Smooth muscle cell (in vitro differentiated cells): Measurements from ENCODE around the gene VAPA. TPM values are rescaled to one million over a fixed set of nuclear protein-coding genes. Genes with fewer than 3 reads are reported as not detected.
A peak's percentile ranks its signal among the peaks of the same experiment; 100 is the strongest.

ENCODE experiments used
- DNase-seq: peaks from one replicate; lab custom pipeline; 2025; ENCODE audit not compliant: unreplicated experiment; lab: John Stamatoyannopoulos, UW
- H2AFZ ChIP-seq: fragments of 200-600 bp; sonication (generic); 2 replicates; pipeline ENCODE4 v1.6.0; 2016; ENCODE audit warnings: antibody characterized with exemption, low read depth, mild to moderate bottlenecking
- H3F3A ChIP-seq: fragments of 200-600 bp; sonication (generic); 2 replicates; pipeline ENCODE4 v1.6.0; 2017; ENCODE audit warnings: antibody characterized with exemption, low read depth
- H3K27ac ChIP-seq: fragments of 200-600 bp; sonication (generic); 2 replicates; pipeline ENCODE4 v1.5.1; 2016; ENCODE audit warnings: low read depth, mild to moderate bottlenecking
- H3K27me3 ChIP-seq: fragments of 200-600 bp; sonication (generic); 2 replicates; pipeline ENCODE4 v1.6.1; 2016; ENCODE audit warnings: low read depth, mild to moderate bottlenecking
- H3K36me3 ChIP-seq: fragments of 200-600 bp; sonication (generic); 2 replicates; pipeline ENCODE4 v1.5.1; 2016; ENCODE audit warnings: low read depth
- H3K4me1 ChIP-seq: fragments of 200-600 bp; sonication (generic); 2 replicates; pipeline ENCODE4 v1.5.1; 2016; ENCODE audit warnings: low read depth
- H3K4me2 ChIP-seq: fragments of 200-600 bp; sonication (generic); 2 replicates; pipeline ENCODE4 v1.6.0; 2016; ENCODE audit warnings: mild to moderate bottlenecking
- H3K4me3 ChIP-seq: fragments of 200-600 bp; sonication (generic); 2 replicates; pipeline ENCODE4 v1.5.1; 2016; ENCODE audit warnings: mild to moderate bottlenecking
- H3K79me2 ChIP-seq: fragments of 200-600 bp; sonication (generic); 2 replicates; pipeline ENCODE4 v1.6.0; 2016; ENCODE audit warnings: low read depth, mild to moderate bottlenecking
- H3K9ac ChIP-seq: fragments of 200-600 bp; sonication (generic); 2 replicates; pipeline ENCODE4 v1.6.0; 2016; ENCODE audit warnings: low read depth
- H3K9me3 ChIP-seq: fragments of 200-600 bp; sonication (generic); replicated peaks from 2 replicates; pipeline ENCODE4 v1.5.1; 2016; ENCODE audit warnings: low read depth
- H4K20me1 ChIP-seq: fragments of 200-600 bp; sonication (generic); 2 replicates; pipeline ENCODE4 v1.6.0; 2016; ENCODE audit warnings: low read depth
- CTCF ChIP-seq: fragments of 200-600 bp; sonication (generic); IDR thresholded peaks from 2 replicates; pipeline ENCODE4 v1.5.1; 2017; ENCODE audit warnings: borderline replicate concordance, mild to moderate bottlenecking, antibody characterized with exemption; ENCODE audit not compliant: insufficient read depth, poor library complexity, severe bottlenecking
- WGBS: methylation state at CpG from one replicate; pipeline ENCODE4 v1.1.7; 2016; ENCODE audit warnings: low lambda C conversion rate; 5-methylcytosine and 5-hydroxymethylcytosine counted together
- polyA plus RNA-seq: library from polyadenylated mRNA; unstranded; fragments of >200 nt; fragmentation: Nextera tagmentation; extraction: Ambion mirVana; gene quantifications from 2 replicates; pipeline ENCODE4 v1.2.1, GENCODE V29; 2016
- total RNA-seq: library from RNA; depleted of rRNA; stranded (reverse); fragments of >200 nt; gene quantifications from 2 replicates; pipeline ENCODE4 v1.2.3, GENCODE V29; 2014

The VAPA gene
- total and polyA plus RNA-seq, 2 experiments from 2014 or later: 315 to 350 TPM

GRCh38 chr18:9949315-9949714, 35.5 kb downstream of the VAPA start:
- Histone ChIP-seq H3K9me3 (no peaks in the 10 kb centered on the region), H3K79me2 (peaks cover 83% of the 10 kb centered on the region), H3K36me3 (no peaks in the 10 kb centered on the region), H3K27ac (no peak overlapping the region), H4K20me1 (peaks cover 88% of the 10 kb centered on the region), H3K4me2 (no peak overlapping the region), H3K9ac (no peak overlapping the region), H3F3A (peaks cover 8% of the 10 kb centered on the region), H3K4me3 (no peak overlapping the region), H3K27me3 (no peaks in the 10 kb centered on the region), H2AFZ (no peak overlapping the region), H3K4me1 (peaks cover 7% of the 10 kb centered on the region)
- no peak for DNase-seq
- 99% methylated on average over 2 of the region's 2 CpGs for WGBS
- TF ChIP-seq CTCF: no peak

- Histone ChIP-seq H3K27ac (peak overlapping the region; percentile 12), H2AFZ (no peak overlapping the region), H3K36me3 (no peaks in the 10 kb centered on the region), H3K4me2 (no peak overlapping the region), H3K4me1 (peaks cover 7% of the 10 kb centered on the region), H3K4me3 (no peak overlapping the region), H3K27me3 (no peaks in the 10 kb centered on the region), H3K79me2 (peaks cover 85% of the 10 kb centered on the region), H3K9ac (no peak overlapping the region), H3K9me3 (no peaks in the 10 kb centered on the region), H3F3A (peaks cover 14% of the 10 kb centered on the region), H4K20me1 (peaks cover 87% of the 10 kb centered on the region)
- 95% methylated on average over 5 of the region's 5 CpGs for WGBS
- no peak for TF ChIP-seq CTCF
- no peak for DNase-seq
Observed at GRCh38 chr18:9949861-9950260, 36.0 kb downstream of the VAPA start.

- no peaks in the 10 kb centered on the region for H3K27me3 ChIP-seq
- H3K79me2 ChIP-seq: peaks cover 87% of the 10 kb centered on the region
- H3K4me1 ChIP-seq: peaks cover 7% of the 10 kb centered on the region
- DNase-seq: no peak
- no peak overlapping the region for H3K9ac ChIP-seq
- peaks cover 15% of the 10 kb centered on the region for H3F3A ChIP-seq
- H2AFZ ChIP-seq: no peak overlapping the region
- no peak overlapping the region for H3K4me3 ChIP-seq
- H3K27ac ChIP-seq: peak overlapping the region; percentile 12
- H3K9me3 ChIP-seq: no peaks in the 10 kb centered on the region
- no peaks in the 10 kb centered on the region for H3K36me3 ChIP-seq
- peaks cover 88% of the 10 kb centered on the region for H4K20me1 ChIP-seq
- 73% methylated on average over 3 of the region's 3 CpGs for WGBS
- no peak overlapping the region for H3K4me2 ChIP-seq
- no peak for TF ChIP-seq CTCF
Observed at GRCh38 chr18:9950289-9951016, 36.6 kb downstream of the VAPA start.
